Erythroblast (primary cell): ENCODE data around the gene IFT22.

ENCODE experiments used
- GATA1 ChIP-seq: IDR thresholded peaks from 2 replicates; pipeline ENCODE4 v1.6.1; 2011; ENCODE audit warnings: low read depth, mild to moderate bottlenecking, control low read depth, low read length, moderate library complexity
- POLR2A ChIP-seq: IDR thresholded peaks from 2 replicates; pipeline ENCODE4 v1.6.1; 2011; ENCODE audit warnings: mild to moderate bottlenecking, low read length

DNA sequence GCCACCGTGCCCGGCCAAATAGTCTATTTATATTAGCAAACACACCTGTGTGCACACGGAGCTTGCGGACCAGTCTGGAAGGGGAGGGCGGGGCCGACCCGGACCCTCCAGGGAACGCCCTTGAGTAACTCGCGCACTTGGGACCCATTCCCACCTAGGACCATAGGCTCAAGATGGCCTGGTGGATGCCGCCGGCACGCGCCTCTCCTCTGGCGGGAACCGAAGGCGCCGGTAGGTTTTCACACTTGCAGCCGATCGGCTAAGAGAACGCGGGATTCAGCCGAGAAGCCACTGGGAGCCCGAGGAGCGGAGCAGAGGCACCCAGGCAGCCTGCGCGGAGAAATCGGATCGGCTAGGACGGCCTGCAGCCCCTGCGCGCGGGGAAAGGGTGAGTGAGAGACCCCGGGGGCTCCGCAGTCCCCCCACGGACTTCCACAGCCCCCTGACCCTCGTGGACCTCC is 18.9 kb downstream of the IFT22 start:
- TF ChIP-seq POLR2A (no peak), GATA1 (no peak)
